Measurements from ENCODE around the gene MAG. TPM values are rescaled to one million over a fixed set of nuclear protein-coding genes. Genes with fewer than 3 reads are reported as not detected.

The MAG gene, protein sequence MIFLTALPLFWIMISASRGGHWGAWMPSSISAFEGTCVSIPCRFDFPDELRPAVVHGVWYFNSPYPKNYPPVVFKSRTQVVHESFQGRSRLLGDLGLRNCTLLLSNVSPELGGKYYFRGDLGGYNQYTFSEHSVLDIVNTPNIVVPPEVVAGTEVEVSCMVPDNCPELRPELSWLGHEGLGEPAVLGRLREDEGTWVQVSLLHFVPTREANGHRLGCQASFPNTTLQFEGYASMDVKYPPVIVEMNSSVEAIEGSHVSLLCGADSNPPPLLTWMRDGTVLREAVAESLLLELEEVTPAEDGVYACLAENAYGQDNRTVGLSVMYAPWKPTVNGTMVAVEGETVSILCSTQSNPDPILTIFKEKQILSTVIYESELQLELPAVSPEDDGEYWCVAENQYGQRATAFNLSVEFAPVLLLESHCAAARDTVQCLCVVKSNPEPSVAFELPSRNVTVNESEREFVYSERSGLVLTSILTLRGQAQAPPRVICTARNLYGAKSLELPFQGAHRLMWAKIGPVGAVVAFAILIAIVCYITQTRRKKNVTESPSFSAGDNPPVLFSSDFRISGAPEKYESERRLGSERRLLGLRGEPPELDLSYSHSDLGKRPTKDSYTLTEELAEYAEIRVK
- total RNA-seq (2021) = 13.4 and 15.3 TPM in 2 replicates
- Bru-seq, nascent RNA = percentile 30 among the genes with signal in this experiment
- BruChase-seq, experiment 1, labeled RNA remaining after a 2-hour chase = percentile 26 among the genes with signal in this experiment
- BruChase-seq, experiment 2, labeled RNA remaining after a 6-hour chase = percentile 29 among the genes with signal in this experiment
- long read RNA-seq, partial matches to known transcripts = 14 of 15 reads
- long read RNA-seq, other reads (novel, unspliced or antisense) = 1 of 15 reads

DNA sequence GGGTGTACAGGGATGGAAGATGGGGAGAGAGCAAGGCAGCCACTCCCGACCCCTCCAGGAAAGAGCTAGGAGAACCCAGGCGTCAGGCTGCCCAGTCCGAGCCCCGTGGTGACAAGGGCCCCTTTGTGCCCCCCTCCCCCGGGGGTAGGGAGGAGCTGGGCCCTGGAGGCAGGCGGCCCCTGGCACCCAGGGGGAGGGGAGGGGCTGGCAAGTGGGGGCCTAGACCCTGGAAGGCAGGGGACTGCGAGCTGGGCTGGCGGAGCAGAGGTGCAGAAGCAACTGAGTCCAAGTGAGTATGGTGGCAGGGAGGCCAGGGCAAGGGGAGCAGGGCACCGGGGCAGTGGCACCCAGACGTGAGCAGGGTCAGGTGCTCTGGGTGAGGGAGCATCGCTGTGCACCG is at the start of gene MAG:
MAG (plus strand) TSS at position 246 of the 400 bp plus-strand sequence. CDS start 3,248 bp downstream, outside the sequence.
- H3K4me2 ChIP-seq = no peak within 1 kb of the TSS
- H3K27me3 ChIP-seq (ENCODE audit: insufficient read depth, low read depth) = 0 out of 2 replicates have a peak, but pooled peaks cover 3% of the 10 kb centered on the region
- no peaks in the 10 kb centered on the region for H4K20me1 ChIP-seq (ENCODE audit: insufficient read depth)
- H3K4me1 ChIP-seq (replicated peaks; ENCODE audit: insufficient read depth) = peaks cover 11% of the 10 kb centered on the region; the same call in 1 of the 2 replicates
- H3K9me3 ChIP-seq (ENCODE audit: insufficient read depth, low read depth) = no peaks in the 10 kb centered on the region
- no peak within 1 kb of the TSS for H3K4me3 ChIP-seq
- no peak within 1 kb of the TSS for H2AFZ ChIP-seq
- no peak for DNase-seq
- H3F3A ChIP-seq (ENCODE audit: insufficient read depth, low read depth) = peaks cover 20% of the 10 kb centered on the region; the same call in 1 of the 2 replicates
- no peak for TF ChIP-seq EZH2 (IDR thresholded peaks at IDR 0.05; ENCODE audit: low read depth)
- TF ChIP-seq, protein P1, sequence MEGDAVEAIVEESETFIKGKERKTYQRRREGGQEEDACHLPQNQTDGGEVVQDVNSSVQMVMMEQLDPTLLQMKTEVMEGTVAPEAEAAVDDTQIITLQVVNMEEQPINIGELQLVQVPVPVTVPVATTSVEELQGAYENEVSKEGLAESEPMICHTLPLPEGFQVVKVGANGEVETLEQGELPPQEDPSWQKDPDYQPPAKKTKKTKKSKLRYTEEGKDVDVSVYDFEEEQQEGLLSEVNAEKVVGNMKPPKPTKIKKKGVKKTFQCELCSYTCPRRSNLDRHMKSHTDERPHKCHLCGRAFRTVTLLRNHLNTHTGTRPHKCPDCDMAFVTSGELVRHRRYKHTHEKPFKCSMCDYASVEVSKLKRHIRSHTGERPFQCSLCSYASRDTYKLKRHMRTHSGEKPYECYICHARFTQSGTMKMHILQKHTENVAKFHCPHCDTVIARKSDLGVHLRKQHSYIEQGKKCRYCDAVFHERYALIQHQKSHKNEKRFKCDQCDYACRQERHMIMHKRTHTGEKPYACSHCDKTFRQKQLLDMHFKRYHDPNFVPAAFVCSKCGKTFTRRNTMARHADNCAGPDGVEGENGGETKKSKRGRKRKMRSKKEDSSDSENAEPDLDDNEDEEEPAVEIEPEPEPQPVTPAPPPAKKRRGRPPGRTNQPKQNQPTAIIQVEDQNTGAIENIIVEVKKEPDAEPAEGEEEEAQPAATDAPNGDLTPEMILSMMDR (conservative IDR thresholded peaks at IDR 0.05) = no peak
- intact Hi-C loops (cut with micrococcal nuclease; ENCODE audit: unreplicated experiment) = no loop called here
- H3K79me2 ChIP-seq (ENCODE audit: low read depth) = no peaks in the 10 kb centered on the region
- ChIA-PET CTCF (interaction anchor here (0.7 kb wide), 1 partner anchor 15 kb away, joined by 3 read pairs; no protein-coding TSS in a partner anchor), POLR2A (ENCODE audit: unreplicated experiment) (no interaction called here)
- H3K9me2 ChIP-seq (ENCODE audit: insufficient read depth) = no peaks in the 10 kb centered on the region
- H3K36me3 ChIP-seq (ENCODE audit: low read depth) = no peaks in the 10 kb centered on the region
- no peak within 1 kb of the TSS for H3K27ac ChIP-seq
- BruUV-seq (replicated peaks) = no TSS peak

DNA sequence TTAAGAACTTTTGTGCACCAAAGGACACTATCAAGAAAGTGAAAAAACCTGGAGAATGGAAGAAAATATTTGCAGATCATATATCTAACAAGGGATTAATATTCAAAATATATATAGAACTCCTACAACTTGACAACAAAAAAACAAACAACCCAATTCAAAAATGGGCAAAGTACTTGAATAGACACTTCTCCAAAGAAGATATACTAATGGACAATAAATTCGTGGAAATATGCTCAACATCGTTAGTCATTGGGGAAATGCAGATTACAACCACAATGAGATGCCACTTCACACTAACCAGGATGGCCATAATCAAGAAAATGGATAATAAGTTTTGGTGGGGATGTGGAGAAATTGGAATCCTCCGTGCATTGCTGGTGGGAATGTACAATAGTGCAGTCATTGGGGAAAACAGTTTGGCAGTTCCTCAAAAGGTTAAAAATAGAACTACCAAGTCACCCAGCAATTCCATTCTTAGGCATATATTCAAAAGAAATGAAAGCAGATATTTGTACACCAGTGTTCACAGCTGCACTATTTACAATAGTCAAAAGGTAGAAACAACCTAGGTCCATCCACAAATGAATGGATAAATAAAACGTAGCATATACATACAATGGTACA is 45.4 kb upstream of the MAG start:
- Histone ChIP-seq H3K9me2 (ENCODE audit: insufficient read depth) (no peaks in the 10 kb centered on the region), H3K9me3 (ENCODE audit: insufficient read depth, low read depth) (no peaks in the 10 kb centered on the region), H3K4me2 (peak overlapping the region; percentile 94), H3K36me3 (ENCODE audit: low read depth) (peaks cover 11% of the 10 kb centered on the region), H3K4me3 (peak overlapping the region; percentile 89), H3K4me1 (replicated peaks; ENCODE audit: insufficient read depth) (peaks cover 27% of the 10 kb centered on the region), H3K27me3 (ENCODE audit: insufficient read depth, low read depth) (no peaks in the 10 kb centered on the region), H2AFZ (no peak overlapping the region), H3F3A (ENCODE audit: insufficient read depth, low read depth) (peaks cover 20% of the 10 kb centered on the region), H3K27ac (peak overlapping the region; percentile 95), H4K20me1 (ENCODE audit: insufficient read depth) (peaks cover 10% of the 10 kb centered on the region; the same call in 1 of the 2 replicates), H3K79me2 (ENCODE audit: low read depth) (peaks cover 27% of the 10 kb centered on the region)
- ChIA-PET POLR2A (ENCODE audit: unreplicated experiment) (no interaction called here), CTCF (no interaction called here)
- TF ChIP-seq, protein P1 (conservative IDR thresholded peaks at IDR 0.05) = no peak
- no peak for TF ChIP-seq EZH2 (IDR thresholded peaks at IDR 0.05; ENCODE audit: low read depth)
- no TSS peak for BruUV-seq (replicated peaks)
- no peak for DNase-seq
- intact Hi-C loops (cut with micrococcal nuclease; ENCODE audit: unreplicated experiment) = loop anchor here (5.0 kb wide), 1 partner anchor 179 kb away; no protein-coding TSS in a partner anchor

Measured in PC-9 (cell line).